ENCODE data around the gene ZDHHC12. TPM values are rescaled to one million over a fixed set of nuclear protein-coding genes. Genes with fewer than 3 reads are reported as not detected.

Gene ZDHHC12
- total RNA-seq, 2 experiments from 2014 or later: 65.5 to 66.0 TPM

Other genes with a start within 250 kb of the ZDHHC12 start
- 10 to 100 TPM; 46.3 to 46.9 TPM for gene GLE1, start 219.4 kb downstream of the ZDHHC12 start, total RNA-seq
- gene SPTAN1, start 171.5 kb downstream of the ZDHHC12 start, total RNA-seq: 100 to 1,000 TPM; 162 to 166 TPM
- gene DYNC2I2, start 67.3 kb downstream of the ZDHHC12 start, total RNA-seq: 10 to 100 TPM; 56.9 to 59.7 TPM
- 100 to 1,000 TPM; 920 to 929 TPM for gene SET, start 34.9 kb downstream of the ZDHHC12 start, total RNA-seq
- gene PKN3, start 21.6 kb downstream of the ZDHHC12 start, total RNA-seq: 10 to 100 TPM in 1 of 2 experiments, 1 to 10 TPM in 1; 8.4 to 10.2 TPM
- gene ZER1, start 47.8 kb upstream of the ZDHHC12 start, total RNA-seq: 10 to 100 TPM; 16.9 to 17.3 TPM
- 10 to 100 TPM; 18.7 to 19.6 TPM for gene TBC1D13, start 63.1 kb upstream of the ZDHHC12 start, total RNA-seq
- gene ENDOG, start 94.4 kb upstream of the ZDHHC12 start, total RNA-seq: 10 to 100 TPM; 24.9 to 27.7 TPM
- 100 to 1,000 TPM; 130 to 138 TPM for gene SPOUT1, start 105.7 kb upstream of the ZDHHC12 start, total RNA-seq
- 10 to 100 TPM; 10.1 to 10.9 TPM for gene KYAT1, start 157.8 kb upstream of the ZDHHC12 start, total RNA-seq
- gene LRRC8A, start 158.0 kb upstream of the ZDHHC12 start, total RNA-seq: 10 to 100 TPM; 22.7 to 24.7 TPM
- gene PHYHD1, start 196.9 kb upstream of the ZDHHC12 start, total RNA-seq: not detected
- 10 to 100 TPM; 12.5 to 12.7 TPM for gene DOLK, start 223.5 kb upstream of the ZDHHC12 start, total RNA-seq
- gene NUP188, start 223.6 kb upstream of the ZDHHC12 start, total RNA-seq: 100 to 1,000 TPM; 136 to 139 TPM

All from activated CD8-positive, alpha-beta memory T cell treated with anti-CD3 and anti-CD28 coated beads for 36 hours (primary cell).